ENCODE results near the gene PLCB3.
"Not testable (repeated sequence)": the region's sequence is repeated elsewhere in the genome, so short reads cannot be mapped to it uniquely, and the experiment has no call there.

- TF ChIP-seq CTCF (IDR thresholded peaks at IDR 0.05; ENCODE audit: poor library complexity, severe bottlenecking); POLR2AphosphoS5 (IDR thresholded peaks at IDR 0.05); REST (IDR thresholded peaks at IDR 0.05; ENCODE audit: borderline replicate concordance); EZH2 (IDR thresholded peaks at IDR 0.05; ENCODE audit: borderline replicate concordance, insufficient read depth, low read length, poor library complexity, severe bottlenecking); TAF1 (IDR thresholded peaks at IDR 0.05; ENCODE audit: low read depth); EP300 (conservative IDR thresholded peaks at IDR 0.05; ENCODE audit: poor library complexity, severe bottlenecking): not testable (repeated sequence)
These were observed 64.6 kb downstream of the PLCB3 start for GRCh38 chr11:64315667-64316526.
